HepG2 (cell line): Measurements from ENCODE around the gene GPR89B. TPM values are rescaled to one million over a fixed set of nuclear protein-coding genes. Genes with fewer than 3 reads are reported as not detected.
"Not testable (repeated sequence)": the region's sequence is repeated elsewhere in the genome, so short reads cannot be mapped to it uniquely, and the experiment has no call there.

Experiments
- ATAC-seq: fragments of 200-7000 bp; cut with Tn5 transposase; 3 replicates; pipeline ENCODE4 v1.9.1; 2020; ENCODE audit warnings: mild to moderate bottlenecking, moderate library complexity
- BruUV-seq: library from RNA; stranded (reverse); fragments of 400-500 nt; replicated peaks from 2 replicates; lab custom pipeline; 2021; lab: Mats Ljungman, UMichigan
- CTCF ChIA-PET: fragments of 300-600 bp; formaldehyde crosslinking; extraction: SDS; loops from one replicate; lab custom pipeline; 2021; ENCODE audit warnings: low total read pairs, inconsistent platforms, low intra/inter-chr PET ratio; lab: Yijun Ruan, JAX
- POLR2A ChIA-PET: fragments of 350-600 bp; sonication (Branson Sonifier 250); formaldehyde crosslinking; loops from one replicate; lab custom pipeline; 2020; ENCODE audit warnings: antibody characterized with exemption, inconsistent platforms; lab: Yijun Ruan, JAX
- DNase-seq: peaks from one replicate; pipeline ENCODE4 v3.0.0-alpha.2; 2015; ENCODE audit warnings: low spot score
- FAIRE-seq: peaks from 3 replicates; lab custom pipeline; 2011; peaks lifted over from hg19 to GRCh38; lab: Jason Lieb, UNC
- H2AFZ ChIP-seq: one replicate; pipeline ENCODE4 v1.6.1; 2011; ENCODE audit warnings: low read length, inconsistent platforms
- H3K27ac ChIP-seq: fragments of 300-600 bp; 3 replicates; pipeline ENCODE4 v1.8.0; 2011; ENCODE audit warnings: mixed run types, mild to moderate bottlenecking, mixed read lengths, low read length, inconsistent platforms; ENCODE audit not compliant: insufficient read depth; ENCODE audit errors: extremely low read length
- H3K27me3 ChIP-seq, 2 experiments: fragments of 200-600 bp in 1 of 2; 2 replicates in 1 of 2; 3 replicates in 1 of 2; pipeline versions ENCODE4 v1.6.0 to v1.8.0; 2011; ENCODE audit warnings: low read length in 2 of 2, mild to moderate bottlenecking in 2 of 2, moderate library complexity in 2 of 2, inconsistent platforms in 1 of 2; ENCODE audit not compliant: insufficient read depth in 2 of 2, control insufficient read depth in 1 of 2
- H3K36me3 ChIP-seq, 2 experiments: fragments of 200-600 bp in 1 of 2; replicated peaks in 1 of 2; 2 replicates in 1 of 2; 3 replicates in 1 of 2; pipeline versions ENCODE4 v1.5.1 to v1.8.0; 2011; ENCODE audit warnings: low read length in 2 of 2, inconsistent platforms in 1 of 2; ENCODE audit not compliant: insufficient read depth in 2 of 2, control insufficient read depth in 1 of 2
- H3K4me1 ChIP-seq: 2 replicates; pipeline ENCODE4 v1.5.1; 2012; ENCODE audit warnings: low read length, inconsistent platforms; ENCODE audit not compliant: insufficient read depth
- H3K4me2 ChIP-seq: 2 replicates; pipeline ENCODE4 v1.6.0; 2011; ENCODE audit warnings: low read depth, low read length, inconsistent platforms
- H3K4me3 ChIP-seq, 3 experiments: fragments of 200-600 bp in 1 of 3; sonication (generic), shearing (Covaris generic) in 1 of 3; replicated peaks in 1 of 3; 2 replicates each; pipeline ENCODE4 v1.5.1; 2011 to 2016; ENCODE audit warnings: low read length in 3 of 3, inconsistent platforms in 2 of 3, low read depth in 2 of 3, mild to moderate bottlenecking in 2 of 3, control low read depth in 1 of 3, mixed read lengths in 1 of 3; ENCODE audit not compliant: insufficient read depth in 1 of 3
- H3K79me2 ChIP-seq: one replicate; pipeline ENCODE4 v1.6.1; 2011; ENCODE audit warnings: low read length, inconsistent platforms; ENCODE audit not compliant: insufficient read depth
- H3K9ac ChIP-seq: 2 replicates; pipeline ENCODE4 v1.6.0; 2011; ENCODE audit warnings: mild to moderate bottlenecking, low read depth, low read length, inconsistent platforms; ENCODE audit not compliant: insufficient read depth
- H3K9me3 ChIP-seq: 2 replicates; pipeline ENCODE4 v1.5.1; 2012; ENCODE audit warnings: mild to moderate bottlenecking, low read length
- H4K20me1 ChIP-seq: 2 replicates; pipeline ENCODE4 v1.6.0; 2011; ENCODE audit warnings: inconsistent platforms, mild to moderate bottlenecking, low read length, moderate library complexity; ENCODE audit not compliant: insufficient read depth
- ATF7 ChIP-seq, 2 experiments: fragments of 450-650 bp in 1 of 2; sonication (generic) in 1 of 2; formaldehyde crosslinking in 1 of 2; IDR thresholded peaks; 2 replicates each; pipeline versions ENCODE4 v1.4.0 to v1.6.1; 2016 to 2020; ENCODE audit warnings: antibody characterized with exemption in 1 of 2, mild to moderate bottlenecking in 1 of 2, missing genetic modification reagents in 1 of 2
- ZNF749 ChIP-seq: sonication (generic); formaldehyde crosslinking; IDR thresholded peaks from 2 replicates; pipeline ENCODE4 v1.8.0; 2022; ENCODE audit warnings: mild to moderate bottlenecking, missing genetic modification reagents, moderate library complexity, borderline replicate concordance
- WGBS: methylation state at CpG from one replicate; pipeline ENCODE4 v1.1.6; 2017; ENCODE audit warnings: low lambda C conversion rate; 5-methylcytosine and 5-hydroxymethylcytosine counted together
- in situ Hi-C: cut with HindIII; loops from 2 replicates; pipeline ENCODE4 v1.10.0; 2017; ENCODE audit warnings: low pct_unique_long_range_greater_than_20kb; ENCODE audit not compliant: extremely low pct_ligation_motif_present
- intact Hi-C: fragments of 100-400 bp; cut with micrococcal nuclease; formaldehyde crosslinking; loops from one replicate; pipeline ENCODE4 v1.10.0; 2022; ENCODE audit not compliant: unreplicated experiment
- polyA plus RNA-seq, 8 experiments: library from polyadenylated mRNA; depleted of rRNA in 3 of 8; stranded (reverse) in 7 of 8; unstranded in 1 of 8; fragments of >200 nt; fragmentation: Illumina TruSeq in 4 of 8; extraction: Trizol in 4 of 8; gene quantifications; 2 replicates each; pipeline versions ENCODE4 v1.2.1 to v1.2.3, GENCODE V29; 2011 to 2016; ENCODE audit warnings: low read depth in 4 of 8, missing spikeins in 1 of 8, mixed read lengths in 1 of 8; ENCODE audit not compliant: insufficient read depth in 1 of 8
- total RNA-seq, 5 experiments: library from RNA; depleted of rRNA; stranded (reverse); fragments of >200 nt; fragmentation: Illumina TruSeq; extraction: Trizol; gene quantifications; 2 replicates each; pipeline ENCODE4 v1.2.3, GENCODE V29; 2016; ENCODE audit warnings: low read depth in 1 of 5

Gene GPR89B
- total and polyA plus RNA-seq, 2 of the 13 experiments (the other 11 are each of a cell fraction or from before 2014, with no cell fraction given), result 12.2 to 20.1 TPM

DNA sequence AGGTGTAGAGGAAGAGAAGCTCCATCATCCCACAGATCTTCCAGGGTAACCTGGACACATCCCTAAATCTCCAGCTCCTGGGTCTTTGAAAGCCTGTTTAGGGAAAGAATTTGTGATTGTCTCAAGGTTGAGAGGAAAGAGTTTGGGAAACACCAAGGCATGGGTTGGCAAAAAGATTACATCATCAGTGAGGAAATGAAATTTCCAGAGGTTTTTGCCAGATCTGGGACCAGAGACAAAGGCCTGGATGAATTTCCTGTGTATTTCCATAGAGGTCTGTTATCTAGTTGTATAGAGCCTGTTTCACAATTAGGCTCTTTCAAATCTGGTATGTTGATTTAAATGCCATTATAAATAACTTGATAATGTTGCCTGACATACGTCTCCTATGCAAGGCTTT lies 82.3 kb downstream of the GPR89B start:
- Histone ChIP-seq H2AFZ (no peak overlapping the region), H3K4me3 (no peak overlapping the region), H3K4me2 (no peak overlapping the region), H3K27ac (no peak overlapping the region), H3K4me1 (no peaks in the 10 kb centered on the region), H4K20me1 (no peaks in the 10 kb centered on the region), H3K36me3 (no peaks in the 10 kb centered on the region), H3K79me2 (no peaks in the 10 kb centered on the region), H3K27me3 (no peaks in the 10 kb centered on the region), H3K9ac (no peak overlapping the region), H3K9me3 (no peaks in the 10 kb centered on the region)
- intact Hi-C loops (no loop called here), in situ Hi-C loops (no loop called here)
- 100% methylated on average over 1 of the region's 1 CpG for WGBS
- ChIA-PET CTCF (no interaction called here), POLR2A (no interaction called here)
- ATAC-seq (no peak), FAIRE-seq (no peak), DNase-seq (no peak)
- BruUV-seq, result no TSS peak
- TF ChIP-seq ZNF749, result no peak
- peak; percentile 81 for TF ChIP-seq ATF7 (IDR thresholded peaks at IDR 0.05)
- TF ChIP-seq ATF7 (CRISPR knock-in tag; IDR thresholded peaks at IDR 0.05), result no peak

- CTCF ChIA-PET, POLR2A ChIA-PET, H3K27me3 ChIP-seq, H3K9ac ChIP-seq, H3K9me3 ChIP-seq, H3K4me2 ChIP-seq, DNase-seq, BruUV-seq, H2AFZ ChIP-seq, H3K4me3 ChIP-seq, H3K27ac ChIP-seq, H3K79me2 ChIP-seq, intact Hi-C loops, H3K36me3 ChIP-seq, H3K4me1 ChIP-seq, in situ Hi-C loops, FAIRE-seq, H4K20me1 ChIP-seq: not testable (repeated sequence)
- peak; percentile 29; the same call in 2 of the 3 replicates for ATAC-seq
- whole genome bisulfite sequencing, result 94% methylated on average over 31 of the region's 48 CpGs
Measured at GRCh38 chr1:148013177-148014144, 85.2 kb downstream of the GPR89B start.

DNA sequence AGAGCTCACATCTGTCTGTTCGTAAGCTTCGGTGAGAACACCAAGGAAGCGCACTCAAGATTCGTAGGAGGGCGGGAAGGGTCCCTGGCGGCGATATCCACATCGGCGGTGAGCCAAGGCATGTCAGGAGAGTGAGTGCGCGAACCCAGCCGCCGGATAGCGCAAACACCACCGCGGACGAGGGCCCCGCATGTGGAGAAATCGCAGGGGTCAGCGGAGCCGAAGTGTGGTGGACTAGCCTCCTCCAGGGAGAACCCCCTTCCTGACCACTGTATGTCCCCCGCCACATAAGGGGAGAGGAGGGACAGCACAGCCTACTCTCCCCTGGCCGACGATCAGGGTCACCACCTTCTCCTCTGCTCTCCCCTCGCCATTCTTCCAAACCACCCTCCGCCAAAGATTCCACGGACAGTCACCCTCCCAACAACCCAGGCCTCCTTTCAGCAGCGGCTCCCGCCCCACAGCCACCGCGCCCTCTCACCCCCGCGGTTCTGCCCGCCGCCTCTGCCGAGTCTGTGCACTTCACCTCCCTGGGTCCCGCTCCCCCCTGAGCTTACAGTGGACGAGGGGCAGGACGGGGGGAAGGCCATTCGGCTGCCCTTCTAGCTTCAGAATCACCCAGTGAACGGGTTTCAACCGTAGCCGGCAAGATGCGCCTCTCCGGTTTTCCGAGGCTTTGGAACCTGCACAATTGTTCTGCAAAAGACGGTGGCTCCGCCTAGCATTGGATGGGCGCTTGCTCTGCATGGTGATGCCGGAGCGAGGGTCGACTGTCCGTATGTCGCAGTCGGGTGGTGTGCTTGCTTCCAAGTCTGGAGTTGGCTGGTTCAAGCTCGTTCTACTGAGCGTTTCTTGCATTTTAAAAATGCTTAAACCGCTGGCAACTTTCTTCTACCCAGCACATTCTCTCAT lies 86.3 kb downstream of the GPR89B start:
- FAIRE-seq, H3K79me2 ChIP-seq, H4K20me1 ChIP-seq, BruUV-seq, in situ Hi-C loops, H3K4me3 ChIP-seq, ATAC-seq, H3K9me3 ChIP-seq, H3K4me2 ChIP-seq, intact Hi-C loops, H3K9ac ChIP-seq, H3K27me3 ChIP-seq, DNase-seq, H2AFZ ChIP-seq, H3K27ac ChIP-seq, POLR2A ChIA-PET, CTCF ChIA-PET, H3K4me1 ChIP-seq, H3K36me3 ChIP-seq: not testable (repeated sequence)
- WGBS, result 92% methylated on average over 38 of the region's 58 CpGs
